Measurements from ENCODE around the gene RPS6KB2. TPM values are rescaled to one million over a fixed set of nuclear protein-coding genes. Genes with fewer than 3 reads are reported as not detected.

RPS6KB2 gene
- polyA plus RNA-seq, 1 experiment = 59.9 TPM

- ChIA-PET POLR2A (no interaction called here), CTCF (interaction anchor here (1.9 kb wide), 1 partner anchor 30 kb away, joined by 5 read pairs; no protein-coding TSS in a partner anchor)
- no peaks in the 10 kb centered on the region for H3K36me3 ChIP-seq (ENCODE audit: control insufficient read depth, insufficient read depth, low read length)
- no peak overlapping the region for H3K4me3 ChIP-seq (ENCODE audit: low read depth, low read length)
- DNase-seq (ENCODE audit: low read depth) = no peak
- TF ChIP-seq, protein P1, sequence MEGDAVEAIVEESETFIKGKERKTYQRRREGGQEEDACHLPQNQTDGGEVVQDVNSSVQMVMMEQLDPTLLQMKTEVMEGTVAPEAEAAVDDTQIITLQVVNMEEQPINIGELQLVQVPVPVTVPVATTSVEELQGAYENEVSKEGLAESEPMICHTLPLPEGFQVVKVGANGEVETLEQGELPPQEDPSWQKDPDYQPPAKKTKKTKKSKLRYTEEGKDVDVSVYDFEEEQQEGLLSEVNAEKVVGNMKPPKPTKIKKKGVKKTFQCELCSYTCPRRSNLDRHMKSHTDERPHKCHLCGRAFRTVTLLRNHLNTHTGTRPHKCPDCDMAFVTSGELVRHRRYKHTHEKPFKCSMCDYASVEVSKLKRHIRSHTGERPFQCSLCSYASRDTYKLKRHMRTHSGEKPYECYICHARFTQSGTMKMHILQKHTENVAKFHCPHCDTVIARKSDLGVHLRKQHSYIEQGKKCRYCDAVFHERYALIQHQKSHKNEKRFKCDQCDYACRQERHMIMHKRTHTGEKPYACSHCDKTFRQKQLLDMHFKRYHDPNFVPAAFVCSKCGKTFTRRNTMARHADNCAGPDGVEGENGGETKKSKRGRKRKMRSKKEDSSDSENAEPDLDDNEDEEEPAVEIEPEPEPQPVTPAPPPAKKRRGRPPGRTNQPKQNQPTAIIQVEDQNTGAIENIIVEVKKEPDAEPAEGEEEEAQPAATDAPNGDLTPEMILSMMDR (IDR thresholded peaks at IDR 0.05; ENCODE audit: insufficient read depth, low read depth, low read length) = no peak
- H3K27me3 ChIP-seq (ENCODE audit: control insufficient read depth, insufficient read depth, low read length) = peaks cover 17% of the 10 kb centered on the region
These were observed 16.5 kb upstream of the RPS6KB2 start for GRCh38 chr11:67411785-67412152.

GRCh38 chr11:67412495-67413179, 15.7 kb upstream of the RPS6KB2 start:
- POLR2A ChIA-PET = no interaction called here
- Histone ChIP-seq H3K36me3 (ENCODE audit: control insufficient read depth, insufficient read depth, low read length) (no peaks in the 10 kb centered on the region), H3K27me3 (ENCODE audit: control insufficient read depth, insufficient read depth, low read length) (peaks cover 15% of the 10 kb centered on the region), H3K4me3 (ENCODE audit: low read depth, low read length) (no peak overlapping the region)
- TF ChIP-seq, protein P1 (IDR thresholded peaks at IDR 0.05; ENCODE audit: insufficient read depth, low read depth, low read length) = no peak
- CTCF ChIA-PET = interaction anchor here (0.8 to 1.9 kb wide), 2 partner anchors 11 to 30 kb away, joined by 4 to 5 read pairs; partner anchors contain the start of gene PPP1CA
- DNase-seq (ENCODE audit: low read depth) = no peak

DNA sequence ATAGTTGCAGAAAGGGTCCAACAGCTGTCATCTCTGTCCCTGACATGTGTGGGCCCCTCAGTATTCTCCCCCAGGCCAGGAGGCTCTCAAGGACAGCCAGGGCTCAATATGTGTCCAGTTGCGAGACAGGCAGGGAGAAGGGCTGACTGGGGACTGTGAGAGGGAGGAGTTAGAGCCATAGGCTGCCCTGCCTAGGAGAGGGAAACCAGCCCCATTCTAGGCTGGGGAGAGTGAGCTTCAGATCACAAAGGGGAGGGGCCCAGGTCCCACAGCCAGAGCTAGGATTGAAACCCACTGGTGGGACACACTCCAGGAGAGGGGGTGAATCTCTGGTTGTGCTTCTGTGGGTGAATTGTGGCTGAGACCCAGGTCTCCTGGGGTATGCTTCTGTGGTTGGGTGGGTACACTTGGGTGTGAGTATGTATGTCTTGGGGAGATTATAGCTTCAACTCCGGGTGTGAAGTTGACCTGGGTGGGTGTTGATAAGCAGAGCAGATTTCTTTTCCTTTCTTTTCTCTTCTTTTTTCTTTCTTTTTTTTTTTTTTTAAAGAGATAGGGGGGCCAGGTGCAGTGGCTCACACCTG, 14.9 kb upstream of the RPS6KB2 start:
- POLR2A ChIA-PET = no interaction called here
- no peak for DNase-seq (ENCODE audit: low read depth)
- H3K36me3 ChIP-seq (ENCODE audit: control insufficient read depth, insufficient read depth, low read length) = no peaks in the 10 kb centered on the region
- CTCF ChIA-PET = interaction anchor here (1.4 kb wide), 1 partner anchor 12 kb away, joined by 5 read pairs; the partner anchor contains the start of gene PPP1CA
- TF ChIP-seq, protein P1 (IDR thresholded peaks at IDR 0.05; ENCODE audit: insufficient read depth, low read depth, low read length) = no peak
- peaks cover 14% of the 10 kb centered on the region for H3K27me3 ChIP-seq (ENCODE audit: control insufficient read depth, insufficient read depth, low read length)
- no peak overlapping the region for H3K4me3 ChIP-seq (ENCODE audit: low read depth, low read length)

- ChIA-PET POLR2A (no interaction called here), CTCF (no interaction called here)
- H3K4me3 ChIP-seq (ENCODE audit: low read depth, low read length) = no peak within 1 kb of the TSS
- TF ChIP-seq, protein P1 (IDR thresholded peaks at IDR 0.05; ENCODE audit: insufficient read depth, low read depth, low read length) = no peak
- H3K36me3 ChIP-seq (ENCODE audit: control insufficient read depth, insufficient read depth, low read length) = no peaks in the 10 kb centered on the region
- peaks cover 9% of the 10 kb centered on the region for H3K27me3 ChIP-seq (ENCODE audit: control insufficient read depth, insufficient read depth, low read length)
- no peak for DNase-seq (ENCODE audit: low read depth)
These were observed 12.6 kb upstream of the RPS6KB2 start, which contains the start of gene CARNS1 for GRCh38 chr11:67415501-67416304. CARNS1 (plus strand) TSS chr11:67415678; CDS start chr11:67416200, 522 bp downstream.
